ENCODE measurements around the gene SRRD.

- TF ChIP-seq CTCF (IDR thresholded peaks at IDR 0.05) (no peak), EP300 (IDR thresholded peaks at IDR 0.05) (no peak)
Measured at GRCh38 chr22:26464312-26464711, 19.4 kb upstream of the SRRD start.
